Peyer's patch (tissue), 4 donors: ENCODE data around the gene ADAMTSL3. TPM values are rescaled to one million over a fixed set of nuclear protein-coding genes. Genes with fewer than 3 reads are reported as not detected.
A peak's percentile ranks its signal among the peaks of the same experiment; 100 is the strongest.

Experiments
- DNase-seq, 3 donors: peaks; one replicate each; pipeline ENCODE4 v3.0.0-alpha.2; 2017 to 2019
- H3K27ac ChIP-seq, 4 donors: fragments of 200-600 bp; sonication (generic); one replicate each; pipeline ENCODE4 v1.5.1; 2016 to 2019
- H3K27me3 ChIP-seq, 2 donors: fragments of 200-600 bp; sonication (generic); one replicate each; pipeline ENCODE4 v1.5.1; 2019
- H3K36me3 ChIP-seq, 3 donors: fragments of 200-600 bp; sonication (generic); one replicate each; pipeline ENCODE4 v1.5.1; 2016 to 2019
- H3K4me1 ChIP-seq, 4 donors: fragments of 200-600 bp; sonication (generic); one replicate each; pipeline ENCODE4 v1.5.1; 2016 to 2019
- H3K4me3 ChIP-seq, 4 donors: fragments of 200-600 bp; sonication (generic); 1 replicate in 3 of 4; 2 replicates in 1 of 4; pipeline ENCODE4 v1.5.1; 2016 to 2019; ENCODE audit warnings: mild to moderate bottlenecking in 1 of 4
- H3K9me3 ChIP-seq, 4 donors: fragments of 200-600 bp; sonication (generic); one replicate each; pipeline ENCODE4 v1.5.1; 2016 to 2019; ENCODE audit warnings: mild to moderate bottlenecking in 1 of 4
- CTCF ChIP-seq, 6 experiments: fragments of 450-650 bp in 4 of 6; fragments of 200-600 bp in 2 of 6; sonication (generic) in 1 of 6; IDR thresholded peaks; one replicate each; pipeline ENCODE4 v1.5.1; 2017 to 2019; ENCODE audit warnings: antibody characterized with exemption in 6 of 6, mild to moderate bottlenecking in 3 of 6, moderate library complexity in 1 of 6
- POLR2A ChIP-seq, 2 donors: fragments of 450-650 bp; IDR thresholded peaks; one replicate each; pipeline ENCODE4 v1.5.1; 2017; ENCODE audit warnings: antibody characterized with exemption in 2 of 2, mild to moderate bottlenecking in 2 of 2, moderate library complexity in 2 of 2
- total RNA-seq, 4 donors: library from RNA; depleted of rRNA; stranded (reverse); fragments of >200 nt; gene quantifications; one replicate each; pipeline ENCODE4 v1.1.0, GENCODE V29; 2016

The ADAMTSL3 gene
- total RNA-seq, 4 donors from 2014 or later: 0.94 to 9.1 (median 2.8) TPM

DNA sequence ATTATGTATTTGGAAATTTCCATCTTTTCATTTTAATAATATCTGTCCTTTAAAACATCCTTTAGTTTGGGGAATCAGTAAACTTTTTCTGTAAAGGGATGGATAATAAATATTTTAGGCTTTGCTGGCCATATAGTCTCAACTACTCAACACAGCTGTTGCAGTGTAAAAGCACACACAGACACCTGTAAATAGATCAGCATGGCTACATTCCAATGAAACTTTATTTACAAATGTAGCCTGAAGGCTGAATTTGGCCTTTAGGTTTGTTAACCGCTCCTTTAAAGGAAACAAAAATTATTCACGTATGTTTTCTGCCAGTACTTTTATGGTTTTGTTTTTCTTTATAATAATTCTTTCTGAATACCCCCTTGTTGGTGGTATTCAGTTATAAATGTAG is 184.8 kb downstream of the ADAMTSL3 start:
- TF ChIP-seq POLR2A (IDR thresholded peaks at IDR 0.05) (no peak), CTCF (IDR thresholded peaks at IDR 0.05) (no peak)
- no peak for DNase-seq
- H3K36me3 ChIP-seq: no peaks in the 10 kb centered on the region

DNA sequence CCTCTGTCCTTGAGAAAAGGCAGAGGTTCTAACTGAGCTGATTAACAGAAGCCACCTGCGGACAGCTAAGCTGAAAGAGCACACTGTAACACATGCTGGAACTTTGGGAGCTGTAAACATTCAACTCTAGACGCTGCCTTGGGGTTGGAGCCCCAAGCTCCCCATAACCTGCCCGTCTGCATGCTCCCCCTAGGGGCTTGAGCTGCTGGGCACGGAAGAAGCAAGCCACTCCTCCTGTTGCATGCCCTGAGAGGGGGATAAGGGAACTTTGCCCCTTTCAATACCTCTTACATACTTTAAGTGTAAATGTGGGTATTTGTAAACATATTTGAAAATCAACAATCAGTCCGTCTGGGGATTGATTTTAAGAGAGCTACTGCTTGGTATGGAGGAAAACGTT is 188.4 kb downstream of the ADAMTSL3 start:
- TF ChIP-seq POLR2A (IDR thresholded peaks at IDR 0.05): no peak
- no peak for TF ChIP-seq CTCF (IDR thresholded peaks at IDR 0.05)
- Histone ChIP-seq H3K4me3 (no peak overlapping the region), H3K27me3 (no peaks in the 10 kb centered on the region), H3K36me3 (no peaks in the 10 kb centered on the region), H3K27ac (no peak overlapping the region), H3K4me1 (peaks cover 0 to 7% (median 0%) of the 10 kb centered on the region in 4 donors), H3K9me3 (no peaks in the 10 kb centered on the region)
- DNase-seq: no peak

More for the DNA sequence above, 184.8 kb downstream of the ADAMTSL3 start:
- Histone ChIP-seq H3K27me3 (no peaks in the 10 kb centered on the region), H3K4me1 (no peaks in the 10 kb centered on the region), H3K27ac (no peak overlapping the region), H3K9me3 (no peaks in the 10 kb centered on the region), H3K4me3 (no peak overlapping the region)

GRCh38 chr15:83843471-83843871 is 189.5 kb downstream of the ADAMTSL3 start:
- no peak for DNase-seq
- Histone ChIP-seq H3K27ac (peak overlapping the region in 1 of 4 donors; percentile 64), H3K4me1 (peaks cover 0 to 7% (median 0%) of the 10 kb centered on the region in 4 donors), H3K4me3 (no peak overlapping the region), H3K27me3 (no peaks in the 10 kb centered on the region), H3K9me3 (no peaks in the 10 kb centered on the region), H3K36me3 (no peaks in the 10 kb centered on the region)
- TF ChIP-seq POLR2A (IDR thresholded peaks at IDR 0.05): no peak
- TF ChIP-seq CTCF (IDR thresholded peaks at IDR 0.05): no peak

GRCh38 chr15:83844742-83845141 is 190.8 kb downstream of the ADAMTSL3 start:
- H3K4me3 ChIP-seq: no peak overlapping the region
- no peak for DNase-seq
- no peaks in the 10 kb centered on the region for H3K36me3 ChIP-seq
- no peak for TF ChIP-seq CTCF (IDR thresholded peaks at IDR 0.05)
- TF ChIP-seq POLR2A (IDR thresholded peaks at IDR 0.05): no peak
- H3K9me3 ChIP-seq: no peaks in the 10 kb centered on the region
- no peaks in the 10 kb centered on the region for H3K27me3 ChIP-seq
- H3K27ac ChIP-seq: peak overlapping the region in 2 of 4 donors; percentile 15 to 64
- H3K4me1 ChIP-seq: peaks cover 0 to 7% (median 0%) of the 10 kb centered on the region in 4 donors

- Histone ChIP-seq H3K27ac (peak overlapping the region in 2 of 4 donors; percentile 15 to 64), H3K36me3 (no peaks in the 10 kb centered on the region)
- no peak for TF ChIP-seq POLR2A (IDR thresholded peaks at IDR 0.05)
- TF ChIP-seq CTCF (IDR thresholded peaks at IDR 0.05): no peak
These were observed 191.3 kb downstream of the ADAMTSL3 start for GRCh38 chr15:83845230-83845629.

GRCh38 chr15:83846847-83847246 is 192.9 kb downstream of the ADAMTSL3 start:
- Histone ChIP-seq H3K27ac (peak overlapping the region in 2 of 4 donors; percentile 13 to 64), H3K27me3 (no peaks in the 10 kb centered on the region), H3K36me3 (no peaks in the 10 kb centered on the region), H3K4me3 (no peak overlapping the region), H3K9me3 (no peaks in the 10 kb centered on the region), H3K4me1 (peaks cover 0 to 7% (median 0%) of the 10 kb centered on the region in 4 donors)
- no peak for TF ChIP-seq CTCF (IDR thresholded peaks at IDR 0.05)
- TF ChIP-seq POLR2A (IDR thresholded peaks at IDR 0.05): no peak
- no peak for DNase-seq

More at GRCh38 chr15:83845230-83845629, 191.3 kb downstream of the ADAMTSL3 start:
- Histone ChIP-seq H3K27me3 (no peaks in the 10 kb centered on the region), H3K4me3 (no peak overlapping the region), H3K9me3 (no peaks in the 10 kb centered on the region), H3K4me1 (peaks cover 0 to 7% (median 0%) of the 10 kb centered on the region in 4 donors)
- DNase-seq: no peak
